Fibroblast of upper back skin (primary cell): Measurements from ENCODE around the gene SAPCD1.
A peak's percentile ranks its signal among the peaks of the same experiment; 100 is the strongest.

Experiments
- DNase-seq: peaks from one replicate; pipeline ENCODE4 v3.0.0-alpha.2; 2013

The SAPCD1 gene

DNA sequence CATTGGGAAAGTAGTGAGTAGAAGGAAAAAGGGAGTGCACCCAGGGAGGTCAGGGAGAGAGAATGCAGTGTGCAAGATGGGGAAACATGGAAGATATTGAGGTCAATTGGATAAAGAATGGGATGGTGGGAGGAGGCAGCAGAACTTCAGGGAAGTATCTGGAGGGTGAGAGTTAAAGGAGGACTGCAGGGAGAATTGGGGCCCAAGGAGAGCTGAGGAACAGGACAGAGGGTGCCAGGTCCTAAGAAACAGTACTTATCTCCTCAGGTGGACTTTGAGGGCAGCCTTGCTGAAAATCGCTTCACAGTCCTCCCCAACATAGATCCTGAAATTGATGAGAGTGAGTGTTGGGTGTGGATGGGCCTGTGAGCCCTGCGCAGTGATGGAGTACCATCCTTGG, 4.2 kb upstream of the SAPCD1 start:
- DNase-seq: no peak

DNA sequence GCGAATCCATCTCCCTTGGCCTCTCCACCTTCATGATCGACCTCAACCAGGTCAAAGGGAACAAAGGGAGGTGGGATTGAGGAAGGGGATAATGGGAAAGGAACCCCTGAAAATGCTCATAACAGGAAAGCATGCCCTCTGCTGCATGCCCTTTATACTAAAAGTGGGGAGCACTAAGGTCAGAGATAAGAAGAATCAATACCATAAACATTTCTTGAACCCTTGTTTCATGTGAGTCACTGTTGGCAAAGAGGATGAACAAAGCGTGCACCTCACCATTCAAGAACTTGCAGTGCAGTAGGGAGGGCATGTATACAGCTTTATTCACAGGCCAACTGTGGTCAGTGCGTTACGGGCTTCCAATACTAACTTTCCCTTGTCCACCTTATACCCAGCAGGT, 1.7 kb upstream of the SAPCD1 start:
- no peak for DNase-seq

DNA sequence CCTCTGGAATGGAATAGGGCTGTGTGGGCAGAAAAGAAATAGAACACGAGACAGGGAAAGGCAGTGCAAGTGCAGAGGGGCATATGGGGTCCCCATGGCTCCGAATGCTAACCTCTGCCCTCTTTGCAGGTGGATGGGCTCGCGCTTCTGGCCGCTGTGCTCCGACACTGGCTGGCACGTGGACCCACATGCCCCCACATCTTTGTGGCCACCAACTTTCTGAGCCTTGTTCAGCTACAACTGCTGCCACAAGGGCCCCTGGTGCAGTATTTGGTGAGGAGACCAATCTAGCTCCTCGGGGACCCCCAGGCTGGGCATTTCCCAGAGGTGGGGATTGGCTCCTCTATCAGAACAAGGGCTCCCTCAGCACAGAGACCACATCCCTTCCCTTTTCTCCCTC, 1.1 kb upstream of the SAPCD1 start:
- DNase-seq: no peak

DNA sequence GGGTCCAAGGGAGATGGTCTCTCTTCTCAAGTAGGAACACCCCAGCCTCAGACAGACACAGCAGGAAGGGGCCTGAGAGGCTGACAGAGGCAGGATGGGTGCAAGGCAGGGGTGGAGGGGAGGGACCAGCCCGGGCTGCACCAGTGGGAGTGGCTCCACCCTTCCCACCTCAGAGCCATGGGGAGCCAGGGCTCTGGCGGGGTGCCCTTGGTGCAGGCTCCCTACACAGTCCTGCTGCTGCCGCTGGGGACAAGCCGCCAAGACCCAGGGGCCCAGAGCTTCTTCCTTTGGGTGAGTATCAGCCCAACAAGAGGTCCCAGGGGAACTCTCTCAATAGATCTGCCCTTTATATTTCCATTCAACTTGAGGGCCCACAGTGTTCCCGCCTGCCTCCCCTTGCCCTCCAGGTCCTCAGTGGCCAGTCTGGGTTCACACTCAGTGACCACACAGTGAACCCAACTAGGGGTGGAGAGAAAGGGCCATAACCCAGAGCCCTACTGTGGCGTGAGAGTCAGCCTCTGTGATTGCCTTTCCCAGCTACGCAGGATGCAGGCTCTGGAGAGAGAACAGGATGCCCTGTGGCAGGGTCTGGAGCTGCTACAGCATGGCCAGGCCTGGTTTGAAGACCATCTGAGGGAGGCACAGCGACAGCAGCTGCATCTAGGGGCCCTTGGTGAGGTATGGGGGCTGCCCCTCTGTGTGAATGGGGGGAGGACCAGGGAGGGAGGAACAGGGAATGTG, 592 bp downstream of the SAPCD1 start:
- DNase-seq: no peak

DNA sequence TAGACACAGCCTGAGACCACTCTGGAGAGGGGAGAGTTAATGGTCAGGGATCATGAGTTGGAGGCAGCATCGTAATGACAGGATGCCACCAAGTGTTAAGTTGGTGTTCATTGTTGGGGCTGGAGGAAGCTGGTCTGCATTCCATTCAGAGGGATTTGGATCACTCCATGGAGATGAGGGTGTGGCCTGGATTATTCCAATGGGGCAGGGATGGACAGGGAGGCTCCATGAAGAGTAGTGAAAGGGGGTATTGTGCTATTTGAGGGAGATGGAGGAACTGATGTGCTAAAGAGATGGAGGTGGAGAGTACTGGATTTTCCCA, 1.1 kb downstream of the SAPCD1 start:
- peak; percentile 53 for DNase-seq

DNA sequence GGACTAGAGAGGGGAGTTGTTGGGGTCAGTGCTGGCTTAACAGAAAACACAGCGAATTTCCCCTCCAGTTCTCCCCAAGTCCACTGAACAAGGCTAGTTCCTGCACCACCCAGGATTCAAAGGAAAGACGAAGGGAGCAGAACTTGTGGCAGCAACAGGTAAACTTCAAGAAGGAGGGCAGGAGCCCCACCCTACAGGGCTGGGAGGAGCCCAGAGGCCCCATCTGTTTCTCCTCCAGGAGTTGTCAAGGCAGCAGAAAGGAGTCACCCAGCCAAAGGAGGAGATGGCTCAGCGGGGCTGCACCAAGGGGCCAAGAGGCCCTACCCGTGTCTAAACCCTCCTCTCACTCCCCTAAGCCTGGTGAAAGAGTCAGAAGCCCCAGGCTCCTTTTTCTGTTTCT, 1.7 kb downstream of the SAPCD1 start:
- DNase-seq: no peak

DNA sequence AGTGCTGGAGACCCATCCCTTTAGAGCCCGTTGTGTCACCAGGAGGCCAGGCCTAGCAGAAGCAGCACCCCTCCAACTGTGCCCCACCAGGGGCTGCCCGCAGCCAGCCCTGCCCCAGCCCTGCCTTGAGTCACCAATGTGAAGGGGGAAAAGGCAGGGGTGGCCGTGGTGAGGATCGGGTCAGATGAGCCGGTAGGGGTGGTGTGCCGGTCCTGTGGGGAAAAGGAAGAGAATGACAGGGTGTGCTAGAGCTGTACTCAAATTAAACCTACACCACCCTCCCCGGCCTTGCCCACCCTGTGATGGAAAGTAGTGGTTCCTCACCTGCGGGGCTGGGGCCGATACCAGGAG, 3.1 kb downstream of the SAPCD1 start:
- no peak for DNase-seq

DNA sequence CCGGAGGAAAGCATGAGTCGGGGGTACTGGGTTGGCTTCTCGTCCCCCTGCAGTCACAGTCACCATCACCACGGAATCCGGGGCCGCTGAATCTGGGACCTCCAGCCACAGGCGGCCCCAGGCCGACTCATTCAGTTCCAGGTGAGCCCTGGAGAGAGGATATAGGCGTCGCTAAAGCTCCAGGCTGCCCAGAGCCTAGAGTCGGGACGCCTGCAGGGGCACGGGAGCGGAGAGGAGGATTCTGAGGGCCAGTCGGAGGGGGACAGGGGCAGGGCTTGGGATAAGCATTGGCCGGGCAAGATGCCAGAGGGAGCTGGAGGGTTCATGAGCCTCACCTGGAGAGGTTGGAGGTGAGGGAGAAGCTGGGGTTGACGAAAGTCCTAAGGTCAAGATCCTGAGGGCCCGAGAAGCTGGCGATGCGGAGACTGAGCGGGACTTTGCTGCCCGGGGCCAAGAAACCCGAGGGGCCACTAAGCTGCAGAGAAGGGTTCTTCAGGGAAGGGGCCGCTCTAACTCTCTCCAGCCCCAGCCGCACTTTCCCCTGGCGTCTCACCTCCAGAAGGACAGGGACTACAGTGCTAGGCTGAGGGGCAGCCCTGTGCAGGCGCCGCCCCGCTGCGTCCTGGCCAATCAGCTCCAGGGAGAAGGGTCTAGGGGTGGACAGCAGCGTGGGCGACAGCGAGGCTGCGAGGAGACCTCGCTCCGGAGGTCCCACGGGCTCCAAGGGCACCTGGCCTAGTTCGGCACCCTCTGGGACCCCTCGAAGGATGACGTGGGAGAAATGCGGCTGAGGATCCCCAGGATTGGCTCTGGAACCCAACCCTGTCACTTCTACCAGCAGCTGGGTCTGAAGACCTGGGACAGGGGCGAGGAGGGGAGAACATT, 3.7 kb downstream of the SAPCD1 start:
- no peak for DNase-seq

DNA sequence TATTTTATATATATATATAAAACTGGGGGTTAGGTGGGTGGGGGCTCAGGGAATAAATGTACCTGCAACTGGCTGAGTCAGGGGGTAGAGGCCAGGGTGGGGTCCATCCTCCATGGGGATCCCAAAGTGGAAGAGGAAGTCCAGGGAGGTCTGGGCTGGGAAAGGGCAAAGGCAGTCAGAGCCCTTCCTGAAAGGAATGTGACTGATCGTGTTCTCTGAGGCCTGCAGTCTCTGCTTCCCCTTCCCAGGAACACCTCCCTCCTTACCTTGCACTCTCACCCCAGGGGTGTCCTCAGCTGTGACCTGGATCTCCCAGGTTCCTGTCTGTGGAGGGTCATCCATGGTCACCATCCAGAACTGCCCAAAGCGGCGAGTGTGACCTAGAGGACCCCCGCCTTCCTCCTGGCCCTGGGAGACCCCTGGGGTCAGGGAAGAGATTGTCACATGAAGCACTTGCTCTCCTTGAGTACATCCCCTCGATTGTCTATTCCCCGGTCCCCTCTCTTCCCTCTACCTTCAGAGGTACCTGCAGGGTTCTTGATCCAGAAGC, 4.7 kb downstream of the SAPCD1 start:
- DNase-seq: no peak

DNA sequence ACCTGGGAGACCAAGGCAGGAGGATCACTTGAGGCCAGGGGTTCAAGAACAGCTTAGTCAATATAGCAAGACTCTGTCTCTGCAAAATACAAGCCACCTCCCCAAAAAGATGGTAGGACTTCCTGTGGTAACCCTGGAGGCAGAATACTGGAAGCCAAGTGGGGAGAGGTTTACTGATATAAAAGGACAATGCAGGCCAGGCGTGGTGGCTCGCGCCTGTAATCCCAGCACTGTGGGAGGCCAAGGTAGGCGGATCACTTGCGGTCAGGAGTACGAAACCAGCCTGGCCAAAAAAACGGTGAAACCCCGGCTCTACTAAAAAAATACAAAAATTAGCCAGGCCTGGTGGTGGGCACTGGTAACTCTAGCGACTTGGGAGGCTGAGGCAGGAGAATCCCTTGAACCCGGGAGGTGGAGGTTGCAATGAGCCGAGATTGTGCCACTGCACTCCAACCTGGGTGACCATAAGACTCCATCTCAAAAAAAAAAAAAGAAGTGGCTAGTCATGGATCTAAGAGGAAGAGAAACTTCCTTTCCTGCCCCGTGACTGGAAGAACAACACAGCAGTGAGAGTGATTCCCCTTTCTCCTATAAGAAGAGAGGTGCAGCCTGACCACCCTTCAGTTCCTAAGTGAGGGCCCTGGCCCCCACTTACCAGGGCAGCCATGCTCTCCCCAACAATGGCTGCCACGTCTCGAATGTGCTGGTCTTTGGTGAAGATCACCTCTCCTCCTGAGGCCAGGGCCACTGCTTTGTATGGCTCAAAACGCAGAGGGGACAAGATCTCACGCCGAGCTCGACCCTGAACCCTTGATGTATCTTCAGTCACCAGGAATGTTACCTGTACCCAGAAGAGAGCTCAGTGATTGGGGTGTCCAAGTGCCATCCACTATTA, 6.2 kb downstream of the SAPCD1 start:
- no peak for DNase-seq

DNA sequence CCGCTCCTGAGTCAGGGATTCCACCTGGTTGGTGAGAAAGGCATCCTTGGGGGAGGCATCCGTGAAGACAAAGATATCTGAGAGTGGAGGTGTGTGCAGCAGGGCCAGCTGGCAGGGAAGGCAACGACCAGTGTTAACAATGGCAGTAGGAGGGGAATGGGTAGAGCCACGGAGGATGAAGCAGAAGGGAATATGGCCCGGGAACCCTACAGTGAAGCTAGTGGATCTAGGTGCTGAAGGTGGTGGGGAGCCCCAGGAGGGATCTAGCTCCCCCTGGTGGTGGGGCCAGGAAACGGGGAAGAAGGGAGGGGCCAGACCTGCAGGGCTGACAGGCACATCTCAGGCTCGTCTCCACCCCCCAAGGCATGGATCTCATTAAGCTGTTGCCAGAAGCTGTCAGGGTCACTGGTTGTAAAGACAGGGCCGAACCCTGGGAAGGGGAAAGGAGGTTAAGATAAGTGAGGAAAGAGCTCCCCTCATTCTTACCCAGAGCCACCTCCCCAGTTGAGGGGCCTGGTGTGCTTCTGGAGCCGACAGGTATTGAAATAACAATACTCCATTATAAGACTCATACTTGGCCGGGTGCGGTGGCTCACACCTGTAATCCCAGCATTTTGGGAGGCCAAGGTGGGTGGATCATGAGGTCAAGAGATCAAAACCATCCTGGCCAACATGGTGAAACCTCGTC, 7.4 kb downstream of the SAPCD1 start:
- DNase-seq: peak; percentile 43

DNA sequence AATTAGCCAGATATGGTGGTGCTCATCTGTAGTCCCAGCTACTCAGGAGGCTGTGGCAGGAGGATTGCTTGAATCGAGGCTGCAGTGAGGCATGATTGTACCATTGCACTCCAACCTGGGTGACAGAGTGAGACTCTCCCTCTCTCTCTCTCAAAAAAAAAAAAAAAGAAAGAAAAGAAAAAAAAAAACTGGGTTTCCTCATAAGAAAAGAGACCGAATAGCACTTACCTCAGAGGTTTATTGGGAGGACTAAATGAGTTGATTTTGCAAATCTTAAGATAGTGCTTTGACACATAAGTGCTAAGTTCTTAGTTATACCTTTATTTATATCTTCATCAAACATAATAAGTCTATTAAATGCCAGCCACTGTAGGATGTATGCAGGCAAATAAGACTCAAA, 8.4 kb downstream of the SAPCD1 start:
- DNase-seq: no peak

DNA sequence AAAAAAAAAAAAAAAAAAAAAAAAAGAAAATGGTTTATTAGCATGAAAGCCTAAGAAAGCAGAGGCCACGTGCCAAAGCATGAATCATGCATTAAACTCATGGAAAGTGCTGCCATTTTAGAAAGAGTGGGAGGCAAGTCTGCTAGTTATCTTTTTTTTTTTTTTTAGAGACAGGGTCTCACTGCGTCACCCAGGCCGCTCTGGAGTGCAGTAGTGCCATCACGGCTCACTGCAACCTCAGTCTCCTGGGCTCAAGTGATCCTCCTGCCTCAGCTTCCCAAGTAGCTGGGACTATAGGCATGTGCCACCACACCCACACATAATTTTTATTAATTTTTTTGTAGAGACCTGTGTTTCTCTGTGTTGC, 9.5 kb downstream of the SAPCD1 start:
- DNase-seq: peak; percentile 44

DNA sequence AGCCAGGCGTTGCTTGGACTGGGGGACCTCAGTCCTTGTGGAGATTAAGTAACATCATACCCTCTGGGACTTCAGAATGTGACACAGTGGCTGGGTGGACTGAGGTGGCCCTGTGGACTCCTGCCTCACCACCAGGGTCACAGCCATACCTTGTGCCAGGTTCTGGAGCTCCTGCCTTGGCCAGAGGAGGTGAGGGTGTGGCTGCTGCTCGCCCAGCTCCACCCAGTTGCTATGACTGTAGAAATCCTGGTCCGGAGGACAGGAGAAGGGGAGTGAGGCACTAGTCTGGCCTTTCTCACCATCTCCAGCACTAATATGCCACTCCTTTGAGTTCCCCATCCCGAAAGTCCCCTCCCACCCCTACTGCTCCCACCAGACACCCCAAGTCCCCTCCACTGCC, 12.7 kb downstream of the SAPCD1 start:
- no peak for DNase-seq

DNA sequence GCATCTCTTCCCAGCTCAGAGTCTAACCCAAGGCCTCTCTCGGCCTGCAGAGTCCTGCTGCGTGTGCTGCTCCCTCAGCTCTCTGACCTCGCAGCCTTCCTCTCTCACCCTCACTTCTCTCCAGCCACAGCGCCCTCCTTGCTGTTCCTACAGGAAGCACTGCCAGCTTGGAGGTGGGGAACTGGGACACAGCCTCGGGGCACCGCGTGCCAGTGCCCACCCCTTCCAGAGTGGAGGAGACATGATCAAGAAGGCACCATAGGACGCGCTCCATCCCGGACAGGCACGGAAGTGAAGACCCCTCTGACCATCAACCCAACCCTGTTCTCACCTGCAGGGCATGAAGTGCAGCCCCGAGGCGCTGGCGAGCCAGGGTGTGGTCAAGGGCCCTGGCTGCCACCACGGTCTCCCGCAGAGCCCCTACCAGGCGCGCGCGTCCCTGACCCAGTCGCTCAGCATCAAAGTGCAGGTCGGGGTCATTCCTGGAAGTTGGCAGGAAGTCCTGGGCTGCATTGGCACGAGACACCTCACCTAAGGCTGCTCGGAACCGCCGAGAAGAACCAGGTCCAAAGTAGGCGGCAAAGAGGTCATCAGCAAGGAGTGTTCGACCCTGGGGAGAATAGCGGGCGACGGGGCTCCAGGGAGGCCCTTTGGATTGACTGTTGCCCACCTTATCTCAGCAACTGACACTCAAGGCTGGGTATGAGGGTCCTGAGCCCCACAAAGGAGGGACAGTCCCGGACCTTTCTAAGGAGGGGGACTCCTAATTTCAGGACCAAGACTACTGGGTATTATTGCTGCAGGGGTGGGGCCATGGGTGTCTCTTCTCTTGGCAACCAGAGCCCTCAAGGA, 13.4 kb downstream of the SAPCD1 start:
- no peak for DNase-seq

DNA sequence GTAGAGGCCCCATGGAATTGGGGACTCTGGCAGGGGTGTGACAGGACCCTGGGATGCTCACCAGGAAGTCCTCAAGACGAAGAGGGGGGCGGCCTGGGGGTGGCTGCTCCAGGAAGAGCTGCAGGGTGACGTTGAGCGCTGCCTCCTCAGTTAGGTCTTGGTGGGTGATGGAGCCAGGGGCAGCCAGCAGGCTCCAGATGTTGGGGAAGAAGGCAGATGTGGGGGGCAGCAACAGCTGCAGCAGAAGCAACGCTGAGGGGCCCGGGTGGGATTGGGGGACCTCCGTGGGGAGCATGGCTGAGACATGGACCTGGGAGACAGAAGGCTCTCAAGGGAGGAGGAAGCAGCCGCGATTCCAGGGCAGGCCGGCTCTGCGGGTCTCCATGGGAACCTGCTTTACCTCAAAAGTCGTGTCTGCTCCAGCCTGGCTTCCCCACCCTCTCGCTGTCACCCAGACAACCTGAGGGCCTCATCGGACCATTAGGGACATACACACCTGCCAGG, 14.1 kb downstream of the SAPCD1 start:
- DNase-seq: no peak

DNA sequence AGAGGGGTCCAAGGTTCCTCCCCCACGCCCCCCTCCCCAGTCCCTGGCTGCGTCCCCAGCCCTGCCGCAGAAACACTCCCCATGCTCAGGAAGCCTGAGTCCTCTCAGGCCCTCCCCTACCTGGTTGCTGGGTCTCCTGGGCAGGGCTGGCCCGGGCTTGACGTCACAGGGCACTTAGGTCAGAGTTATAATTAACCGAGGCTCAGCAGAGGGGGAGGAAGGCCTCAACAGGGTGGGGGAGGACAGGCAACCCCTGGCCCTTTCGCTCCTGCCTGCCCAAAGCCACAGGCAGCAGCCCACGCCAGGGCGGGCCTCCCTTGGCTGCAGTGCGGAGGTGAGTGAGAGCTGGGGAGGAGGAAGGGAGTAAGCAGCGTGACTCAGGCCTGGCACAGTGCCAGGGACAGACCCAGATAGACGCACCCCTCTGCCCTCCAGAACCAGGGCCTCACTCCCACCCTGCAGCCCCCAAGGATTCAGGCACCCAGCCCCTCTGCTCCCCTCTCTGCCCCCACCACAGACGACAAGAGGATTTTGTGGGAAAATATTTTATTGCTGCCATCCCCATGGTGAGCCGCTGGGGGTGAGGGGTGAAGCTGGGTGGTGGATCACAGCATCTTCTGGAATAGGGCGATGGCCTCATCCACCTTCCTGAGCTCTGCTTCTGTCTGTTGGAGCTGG, 14.7 kb downstream of the SAPCD1 start, which contains the start of gene VWA7:
TSS of gene VWA7 (minus strand) at position 340 of the 678 bp plus-strand sequence. CDS start 549 bp downstream, outside the sequence.
- DNase-seq: peak; percentile 67

DNA sequence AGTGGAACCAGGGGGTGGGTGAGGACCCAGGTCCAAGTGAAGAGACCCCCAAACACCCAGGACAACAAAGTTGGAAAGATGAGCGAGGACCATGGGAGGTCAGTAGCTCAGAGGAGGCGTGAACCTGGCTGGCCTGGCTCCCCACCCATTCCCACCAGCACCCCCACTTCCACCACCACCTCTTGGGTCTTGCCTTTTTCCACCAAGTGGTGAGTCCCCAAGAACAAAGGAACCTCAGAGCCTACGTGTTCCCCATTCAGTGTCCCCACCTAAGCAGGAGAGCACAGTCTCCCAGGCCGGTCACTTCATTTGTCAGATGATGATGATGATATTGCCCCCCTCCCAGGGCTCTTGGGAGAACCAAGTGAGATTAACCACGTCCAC, 15.2 kb downstream of the SAPCD1 start:
- no peak for DNase-seq

DNA sequence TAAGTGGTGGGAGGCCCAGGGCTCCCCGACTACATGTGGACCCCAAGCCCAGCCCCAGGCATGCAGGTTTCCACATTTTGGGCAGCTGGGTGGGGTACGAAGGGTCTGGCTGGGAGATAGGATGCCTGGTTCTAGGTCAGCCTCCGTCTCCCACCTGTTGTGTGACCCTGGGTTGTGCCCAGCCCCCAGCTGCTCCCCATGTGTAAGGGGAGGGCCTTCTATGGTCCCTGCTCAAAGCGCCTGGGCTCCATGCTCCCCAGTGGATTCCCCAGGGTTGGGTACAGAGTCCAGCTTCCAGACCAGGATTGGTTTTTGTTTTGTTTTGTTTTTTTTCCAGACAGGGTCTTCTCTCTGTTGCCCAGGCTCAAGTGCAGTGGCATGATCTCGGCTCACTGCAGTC, 15.7 kb downstream of the SAPCD1 start:
- DNase-seq: no peak

DNA sequence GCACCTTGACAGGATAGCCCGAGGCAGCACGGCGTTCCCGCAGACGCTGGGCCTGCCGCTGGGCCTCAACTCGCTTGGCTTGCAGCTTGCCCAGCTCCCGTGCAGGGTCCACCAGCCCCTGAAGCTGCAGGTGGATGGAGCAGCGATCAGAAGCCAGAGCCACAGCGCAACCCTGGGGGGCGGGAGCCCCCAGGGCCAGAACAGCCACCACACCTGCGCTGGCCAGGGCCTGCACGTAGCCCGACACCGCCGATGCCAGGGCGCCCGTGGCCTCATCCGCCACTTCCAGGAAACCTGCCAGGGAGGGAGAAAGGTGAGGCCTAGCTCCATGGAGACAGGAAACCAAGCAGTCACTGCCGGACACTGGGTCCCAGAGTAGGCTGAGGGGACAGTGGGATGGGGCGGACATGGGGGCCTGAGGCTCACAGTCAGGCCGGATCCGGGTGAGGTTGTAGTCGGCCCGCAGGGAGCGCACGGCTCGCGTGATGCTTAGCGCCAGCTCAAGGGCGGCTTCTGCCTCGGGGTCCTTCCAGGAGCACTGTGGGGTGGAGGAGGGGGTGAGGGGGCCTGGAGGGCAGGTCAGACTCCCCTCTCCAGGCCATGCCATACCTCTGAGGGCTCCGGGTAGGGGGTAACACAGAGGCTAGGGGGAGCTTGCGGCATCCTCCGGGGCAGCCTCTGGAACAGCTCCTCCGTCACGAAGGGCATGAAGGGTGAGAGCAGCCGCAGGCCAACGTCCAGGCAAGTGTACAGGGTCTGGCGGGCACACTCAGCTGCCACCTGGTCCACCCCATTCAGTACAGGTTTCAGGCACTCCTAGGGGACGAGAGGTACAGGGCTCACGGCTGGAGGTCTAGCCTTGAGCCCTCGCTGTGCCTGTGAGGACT, 16.8 kb downstream of the SAPCD1 start:
- DNase-seq: no peak
